Skeletal muscle tissue (tissue), 4 donors: ENCODE measurements around the gene CNR2. TPM values are rescaled to one million over a fixed set of nuclear protein-coding genes. Genes with fewer than 3 reads are reported as not detected.

ENCODE experiments used
- H3K27ac ChIP-seq: one replicate; pipeline ENCODE4 v1.7.0; 2013; ENCODE audit warnings: mild to moderate bottlenecking, low read depth, low read length, inconsistent platforms
- H3K27me3 ChIP-seq, 3 donors: one replicate each; pipeline ENCODE4 v1.7.0; 2013; ENCODE audit warnings: low read length in 3 of 3; ENCODE audit not compliant: control insufficient read depth in 3 of 3, insufficient read depth in 3 of 3
- H3K36me3 ChIP-seq, 3 donors: one replicate each; pipeline ENCODE4 v1.7.0; 2013; ENCODE audit warnings: low read length in 3 of 3; ENCODE audit not compliant: control insufficient read depth in 3 of 3, insufficient read depth in 3 of 3
- H3K4me1 ChIP-seq, 3 donors: one replicate each; pipeline ENCODE4 v1.7.0; 2013; ENCODE audit warnings: low read length in 3 of 3, mild to moderate bottlenecking in 3 of 3; ENCODE audit not compliant: control insufficient read depth in 3 of 3, insufficient read depth in 3 of 3
- H3K4me3 ChIP-seq, 3 donors: one replicate each; pipeline ENCODE4 v1.7.0; 2013; ENCODE audit warnings: low read length in 3 of 3
- H3K9ac ChIP-seq, 3 donors: one replicate each; pipeline ENCODE4 v1.7.0; 2013; ENCODE audit warnings: low read length in 3 of 3, mild to moderate bottlenecking in 3 of 3, moderate library complexity in 2 of 3, low read depth in 1 of 3
- H3K9me3 ChIP-seq, 3 donors: one replicate each; pipeline ENCODE4 v1.7.0; 2013; ENCODE audit warnings: low read length in 3 of 3; ENCODE audit not compliant: control insufficient read depth in 3 of 3
- total RNA-seq: library from RNA; depleted of rRNA; stranded (reverse); fragments of >200 nt; gene quantifications from one replicate; pipeline ENCODE4 v1.2.3, GENCODE V29; 2014
- donor health status: Osteomylitis.

Gene CNR2
- total RNA-seq, 1 donor from 2014 or later: under 0.01 TPM

- no peak overlapping the region for H3K4me3 ChIP-seq
- H3K9me3 ChIP-seq: no peaks in the 10 kb centered on the region
- H3K36me3 ChIP-seq: no peaks in the 10 kb centered on the region
- H3K27me3 ChIP-seq: peaks cover 0 to 3% (median under 1%) of the 10 kb centered on the region in 3 donors
- H3K27ac ChIP-seq: no peak overlapping the region
- H3K9ac ChIP-seq: no peak overlapping the region
- peaks cover 0 to 4% (median 0%) of the 10 kb centered on the region in 3 donors for H3K4me1 ChIP-seq
Observed at GRCh38 chr1:23895993-23896392, 17.2 kb downstream of the CNR2 start.

- Histone ChIP-seq H3K27ac (no peak overlapping the region), H3K27me3 (no peaks in the 10 kb centered on the region), H3K4me3 (no peak overlapping the region), H3K9ac (no peak overlapping the region), H3K4me1 (peaks cover 0 to 4% (median 0%) of the 10 kb centered on the region in 3 donors), H3K9me3 (no peaks in the 10 kb centered on the region), H3K36me3 (no peaks in the 10 kb centered on the region)
Observed at GRCh38 chr1:23895082-23895481, 18.1 kb downstream of the CNR2 start.

GRCh38 chr1:23889074-23889473 is 24.1 kb downstream of the CNR2 start:
- no peak overlapping the region for H3K9ac ChIP-seq
- H3K4me3 ChIP-seq: no peak overlapping the region
- H3K27me3 ChIP-seq: no peaks in the 10 kb centered on the region
- H3K36me3 ChIP-seq: no peaks in the 10 kb centered on the region
- H3K4me1 ChIP-seq: no peaks in the 10 kb centered on the region
- H3K27ac ChIP-seq: no peak overlapping the region
- H3K9me3 ChIP-seq: no peaks in the 10 kb centered on the region

- H3K4me3 ChIP-seq: no peak overlapping the region
- H3K9me3 ChIP-seq: no peaks in the 10 kb centered on the region
- no peaks in the 10 kb centered on the region for H3K4me1 ChIP-seq
- H3K27me3 ChIP-seq: no peaks in the 10 kb centered on the region
- no peaks in the 10 kb centered on the region for H3K36me3 ChIP-seq
- no peak overlapping the region for H3K9ac ChIP-seq
- H3K27ac ChIP-seq: no peak overlapping the region
Observed at GRCh38 chr1:23885222-23885621, 27.9 kb downstream of the CNR2 start.

- Histone ChIP-seq H3K9me3 (peaks cover 0 to 12% (median 8%) of the 10 kb centered on the region in 3 donors), H3K9ac (no peak overlapping the region), H3K36me3 (no peaks in the 10 kb centered on the region), H3K4me1 (no peaks in the 10 kb centered on the region), H3K27ac (no peak overlapping the region), H3K27me3 (no peaks in the 10 kb centered on the region), H3K4me3 (no peak overlapping the region)
Observed at GRCh38 chr1:23882746-23883145, 30.4 kb downstream of the CNR2 start.

- H3K27ac ChIP-seq: no peak overlapping the region
- H3K9ac ChIP-seq: no peak overlapping the region
- no peaks in the 10 kb centered on the region for H3K4me1 ChIP-seq
Observed at GRCh38 chr1:23879809-23880208, 33.4 kb downstream of the CNR2 start.

GRCh38 chr1:23878668-23879067 is 34.5 kb downstream of the CNR2 start:
- Histone ChIP-seq H3K4me1 (no peaks in the 10 kb centered on the region), H3K36me3 (no peaks in the 10 kb centered on the region), H3K27ac (no peak overlapping the region), H3K4me3 (no peak overlapping the region), H3K27me3 (peaks cover 0 to 9% (median 0%) of the 10 kb centered on the region in 3 donors), H3K9ac (no peak overlapping the region), H3K9me3 (peaks cover 0 to 12% (median 8%) of the 10 kb centered on the region in 3 donors)

More at GRCh38 chr1:23879809-23880208, 33.4 kb downstream of the CNR2 start:
- Histone ChIP-seq H3K36me3 (no peaks in the 10 kb centered on the region), H3K27me3 (peaks cover 0 to 6% (median 0%) of the 10 kb centered on the region in 3 donors), H3K4me3 (no peak overlapping the region), H3K9me3 (peaks cover 0 to 12% (median 8%) of the 10 kb centered on the region in 3 donors)

- Histone ChIP-seq H3K4me3 (no peak overlapping the region), H3K9ac (no peak overlapping the region), H3K27ac (no peak overlapping the region), H3K4me1 (no peaks in the 10 kb centered on the region), H3K9me3 (peaks cover 0 to 12% (median 8%) of the 10 kb centered on the region in 3 donors), H3K36me3 (no peaks in the 10 kb centered on the region), H3K27me3 (peaks cover 0 to 9% (median 0%) of the 10 kb centered on the region in 3 donors)
Observed at GRCh38 chr1:23875382-23875781, 37.8 kb downstream of the CNR2 start.

- H3K27ac ChIP-seq: no peak overlapping the region
- H3K9me3 ChIP-seq: no peaks in the 10 kb centered on the region
- H3K9ac ChIP-seq: no peak overlapping the region
- H3K36me3 ChIP-seq: no peaks in the 10 kb centered on the region
- H3K4me3 ChIP-seq: no peak overlapping the region
- peaks cover 11 to 13% (median 12%) of the 10 kb centered on the region in 3 donors for H3K4me1 ChIP-seq
- peaks cover 0 to 9% (median 0%) of the 10 kb centered on the region in 3 donors for H3K27me3 ChIP-seq
Observed at GRCh38 chr1:23872421-23872820, 40.7 kb downstream of the CNR2 start.

GRCh38 chr1:23869051-23869450 is 44.1 kb downstream of the CNR2 start:
- Histone ChIP-seq H3K36me3 (peaks cover 2 to 7% (median 6%) of the 10 kb centered on the region in 3 donors), H3K9ac (peak overlapping the region; percentile 87 to 97 (median 95)), H3K4me1 (peaks cover 20 to 36% (median 31%) of the 10 kb centered on the region in 3 donors), H3K9me3 (no peaks in the 10 kb centered on the region), H3K27me3 (no peaks in the 10 kb centered on the region), H3K27ac (peak overlapping the region; percentile 74), H3K4me3 (peak overlapping the region; percentile 88 to 91 (median 91))
